Measurements from ENCODE around the gene PAK1IP1.
"Not testable (repeated sequence)": the region's sequence is repeated elsewhere in the genome, so short reads cannot be mapped to it uniquely, and the experiment has no call there.

Gene PAK1IP1

DNA sequence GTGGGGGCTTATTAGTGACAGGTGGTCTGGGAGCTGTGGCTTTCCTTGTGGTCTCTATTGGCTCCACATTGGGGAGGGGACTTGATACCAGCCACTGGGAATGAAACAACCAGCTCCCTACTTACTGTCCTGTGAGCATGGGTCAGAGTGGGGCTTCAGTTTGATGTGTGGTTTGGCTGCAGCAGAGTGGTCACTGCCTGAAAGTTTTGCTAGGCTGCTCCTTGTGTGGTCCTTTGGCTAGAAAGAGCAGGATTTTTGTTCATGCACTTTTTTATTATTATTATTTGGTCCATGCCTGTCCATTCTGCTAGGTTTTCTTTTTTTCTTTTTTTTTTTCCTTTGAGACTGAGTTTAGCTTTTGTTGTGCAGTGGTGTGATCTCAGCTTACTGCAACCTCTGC is 45.3 kb downstream of the PAK1IP1 start:
- no peak for DNase-seq (ENCODE audit: low read depth in 2 of 2, low spot score in 1 of 2)

DNA sequence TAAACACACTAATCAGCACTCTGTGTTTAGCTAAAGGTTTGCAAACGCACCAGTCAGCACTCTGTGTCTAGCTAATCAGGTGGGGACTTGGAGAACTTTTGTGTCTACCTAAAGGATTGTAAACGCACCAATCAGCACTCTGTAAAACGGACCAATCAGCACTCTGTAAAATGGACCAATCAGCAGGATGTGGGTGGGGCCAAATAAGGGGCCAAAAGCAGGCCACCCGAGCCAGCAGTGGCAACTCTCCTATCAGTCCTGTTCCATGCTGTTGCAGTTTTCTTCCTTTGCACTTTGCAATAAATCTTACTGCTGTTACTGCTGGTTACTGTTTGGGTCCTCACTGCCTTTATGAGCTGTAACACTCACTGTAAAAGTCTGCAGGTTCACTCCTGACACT is 46.9 kb downstream of the PAK1IP1 start:
- not testable (repeated sequence) for DNase-seq (ENCODE audit: low read depth in 2 of 2, low spot score in 1 of 2)

DNA sequence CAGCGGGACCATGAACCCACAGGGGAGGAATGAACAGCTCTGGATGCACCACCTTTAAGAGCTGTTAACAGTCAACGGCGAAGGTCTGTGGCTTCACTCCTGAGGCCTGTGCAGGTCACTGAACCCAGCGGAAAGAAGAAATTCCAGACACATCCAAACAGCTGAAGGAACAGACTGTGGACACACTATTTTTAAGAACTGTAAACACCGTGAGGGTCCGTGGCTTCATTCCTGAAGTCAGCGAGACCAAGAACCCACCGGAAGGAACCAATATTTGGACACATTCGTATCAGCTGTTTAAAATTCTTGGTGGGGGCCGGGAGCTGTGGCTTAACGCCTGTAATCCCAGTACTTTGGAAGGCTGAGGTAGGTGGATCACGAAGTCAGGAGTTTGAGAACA is 47.5 kb downstream of the PAK1IP1 start:
- no peak for DNase-seq (ENCODE audit: low read depth in 2 of 2, low spot score in 1 of 2)

DNA sequence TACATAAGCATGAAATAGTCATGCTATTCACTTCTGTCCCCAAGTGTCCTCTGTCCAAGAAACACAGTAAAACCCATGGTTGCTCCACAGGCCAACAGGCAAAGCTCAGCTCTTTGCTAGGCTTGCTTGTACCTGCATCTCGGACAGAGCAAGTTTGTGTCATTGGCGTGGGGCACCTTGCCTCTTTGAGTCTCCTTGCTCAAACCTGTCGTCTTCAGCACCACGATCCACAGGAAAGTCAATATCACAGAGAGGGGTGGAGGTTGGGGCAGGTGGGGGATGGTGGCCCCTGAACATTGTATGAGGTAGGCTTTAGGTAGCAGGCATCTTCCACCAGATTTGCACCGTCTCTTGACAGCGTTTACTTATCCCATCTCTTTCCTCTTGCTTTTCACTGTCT is 48.7 kb downstream of the PAK1IP1 start:
- DNase-seq (ENCODE audit: low read depth in 2 of 2, low spot score in 1 of 2): no peak

DNA sequence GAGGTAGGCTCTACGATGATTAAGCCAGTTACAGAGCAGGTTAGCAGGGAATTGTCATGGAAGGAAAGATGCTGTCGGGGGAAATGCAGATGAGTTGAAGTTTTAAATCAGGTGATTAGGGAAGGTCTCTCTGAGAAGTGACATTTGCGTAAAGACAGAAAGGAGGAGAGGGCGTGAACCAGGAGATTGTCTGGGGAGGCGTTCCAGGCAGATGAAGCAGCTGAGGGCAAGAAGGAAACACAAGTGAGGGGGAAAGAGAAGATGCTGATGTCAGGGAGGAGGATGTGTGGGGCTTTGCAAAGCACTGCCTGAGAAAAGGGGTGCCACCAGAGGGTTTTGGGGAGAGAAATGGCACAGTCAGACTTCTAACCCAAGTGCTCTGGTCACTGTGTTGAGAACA is 50.3 kb downstream of the PAK1IP1 start:
- no peak for DNase-seq (ENCODE audit: low read depth in 2 of 2, low spot score in 1 of 2)

DNA sequence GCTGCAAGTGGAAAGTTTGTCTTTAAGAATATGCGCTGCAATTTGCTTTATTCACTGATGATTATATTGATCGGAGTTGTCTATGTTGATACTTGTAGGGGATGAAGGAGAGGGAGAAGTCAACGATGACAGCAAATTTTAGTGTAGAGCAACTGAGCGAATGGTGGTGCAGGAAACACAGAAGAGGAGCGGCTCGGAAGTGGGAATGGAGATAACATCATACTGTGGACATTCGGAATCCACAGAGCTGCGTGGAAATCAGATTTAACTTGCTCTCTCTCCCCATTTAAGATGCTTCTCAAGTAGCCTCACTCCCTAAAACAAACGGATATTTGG is 52.1 kb downstream of the PAK1IP1 start:
- DNase-seq (ENCODE audit: low read depth in 2 of 2, low spot score in 1 of 2): no peak

DNA sequence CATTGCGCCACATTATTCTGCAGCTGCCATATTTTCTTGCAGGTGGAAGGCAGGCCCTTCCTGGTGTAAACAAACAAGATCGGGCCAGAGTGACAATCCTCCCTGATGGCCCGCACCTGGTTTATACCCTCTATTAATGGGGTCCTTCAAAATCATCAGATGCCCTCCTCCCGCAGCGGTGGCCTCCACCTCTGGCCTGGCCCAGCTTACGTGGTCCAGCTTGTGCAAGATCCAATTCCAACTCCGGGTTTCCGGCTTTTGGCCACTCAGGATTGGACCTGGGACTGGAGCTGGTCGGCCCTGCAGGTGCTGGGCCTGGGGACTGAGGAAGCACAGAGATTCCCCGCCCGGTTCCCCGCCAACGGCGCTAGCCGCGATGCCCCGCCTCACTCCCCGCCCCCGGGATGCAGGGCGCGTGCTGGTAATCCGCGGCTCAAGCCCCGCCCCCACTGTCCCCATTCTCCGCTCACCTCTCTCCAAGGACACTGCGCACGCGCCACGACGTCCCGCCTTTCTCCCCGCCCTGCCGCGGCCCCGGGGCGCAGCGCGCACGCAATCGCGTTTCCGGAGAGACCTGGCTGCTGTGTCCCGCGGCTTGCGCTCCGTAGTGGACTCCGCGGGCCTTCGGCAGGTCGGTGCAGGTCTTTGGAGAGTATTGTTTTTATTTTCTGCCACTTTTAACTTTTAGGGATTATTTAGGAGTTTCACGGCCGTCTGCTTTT is 52.6 kb downstream of the PAK1IP1 start, which contains the start of gene TMEM14B:
Gene TMEM14B, plus strand, starts transcription at position 555 of the 722 bp plus-strand sequence. CDS start 1,441 bp downstream, outside the sequence.
- DNase-seq (ENCODE audit: low read depth in 2 of 2, low spot score in 1 of 2): peak; percentile 98 to 99

DNA sequence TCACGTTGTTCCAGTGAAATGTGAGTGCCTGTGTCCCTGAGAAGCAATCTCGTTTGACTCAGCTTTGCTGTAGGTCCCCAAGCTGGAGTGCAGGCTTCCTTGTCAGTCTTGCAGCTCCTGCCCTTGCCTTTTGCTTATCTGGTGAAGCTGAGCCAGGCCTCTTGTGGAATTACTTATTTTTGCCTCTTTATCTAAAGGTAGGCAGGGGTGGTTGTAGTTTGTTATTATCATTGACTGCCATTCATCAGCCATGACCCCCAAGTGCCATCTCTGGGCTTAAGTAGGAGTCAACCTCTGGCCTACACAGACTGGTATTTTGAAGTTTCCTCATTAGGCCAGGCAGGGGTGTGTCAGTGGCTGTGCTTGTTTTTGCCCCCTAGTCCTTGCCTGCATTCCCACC is 55.0 kb downstream of the PAK1IP1 start:
- DNase-seq (ENCODE audit: low read depth in 2 of 2, low spot score in 1 of 2): no peak

DNA sequence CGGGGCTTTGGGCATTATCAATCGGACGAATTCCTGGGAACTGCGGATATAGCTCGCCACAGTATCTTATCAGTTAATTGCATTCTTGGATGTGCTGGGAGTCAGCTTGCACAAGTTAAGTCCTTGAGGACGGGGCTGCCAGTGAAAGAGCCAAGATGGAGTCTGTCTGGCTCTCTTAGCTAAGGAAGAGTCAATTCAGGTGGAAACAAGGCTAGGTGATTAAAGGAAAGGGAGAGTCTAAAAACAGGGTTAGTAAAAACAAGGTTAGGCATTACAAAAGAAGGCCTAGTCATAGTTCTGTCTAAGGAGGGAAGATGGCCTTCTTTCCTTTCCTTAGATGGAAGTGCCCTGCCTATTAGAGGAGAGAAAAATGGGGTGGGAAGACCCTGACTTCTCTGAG is 55.8 kb downstream of the PAK1IP1 start:
- DNase-seq (ENCODE audit: low read depth in 2 of 2, low spot score in 1 of 2): not testable (repeated sequence)

DNA sequence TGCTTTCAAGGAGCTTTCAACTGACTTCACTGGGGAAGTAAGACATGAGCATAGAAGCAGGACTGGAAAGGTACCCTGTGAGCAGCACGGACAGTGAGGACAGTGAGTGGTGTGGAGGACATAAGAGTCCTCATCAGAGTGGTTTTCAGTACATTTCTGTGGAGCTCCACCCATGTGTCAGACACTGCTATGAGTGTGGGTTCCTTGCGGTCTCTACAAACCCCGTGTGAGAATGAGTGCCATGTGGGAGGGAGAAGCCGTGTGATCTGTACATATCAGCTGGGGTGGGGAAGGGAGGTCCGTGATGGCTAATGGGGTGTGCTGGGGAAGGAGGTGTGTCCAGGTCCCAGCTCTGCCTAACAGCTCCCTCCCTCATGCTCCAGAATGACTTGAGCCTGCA is 57.0 kb downstream of the PAK1IP1 start:
- DNase-seq (ENCODE audit: low read depth in 2 of 2, low spot score in 1 of 2): peak in 1 of 2 donors; percentile 7

DNA sequence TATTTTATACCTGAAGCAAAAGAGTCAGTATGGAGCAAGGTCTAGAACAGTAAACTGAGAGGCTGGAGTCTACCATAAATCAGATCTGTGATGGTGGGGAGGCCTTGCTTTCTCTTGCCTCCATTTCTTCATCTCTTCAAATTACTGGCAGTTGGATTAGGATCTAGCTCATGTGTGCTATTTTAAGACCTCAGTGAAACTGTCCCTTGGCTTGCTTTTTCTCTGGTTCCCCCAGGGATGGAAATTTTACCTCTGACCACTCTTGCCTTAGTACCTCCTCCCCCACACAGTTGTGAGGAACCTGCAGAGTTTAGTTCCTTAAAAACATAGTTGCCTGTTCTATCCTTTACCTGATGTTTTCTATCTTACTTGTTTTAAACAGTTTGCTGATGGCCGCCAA is 61.3 kb downstream of the PAK1IP1 start:
- no peak for DNase-seq (ENCODE audit: low read depth in 2 of 2, low spot score in 1 of 2)

All from stimulated activated CD8-positive, alpha-beta memory T cell treated with anti-CD3 and anti-CD28 coated beads, Interleukin-4, amount 100 ng/mL, for 4 hours (primary cell).